Transverse colon (tissue), 3 donors: Measurements from ENCODE around the gene ZNF862.

Source experiments
- EP300 ChIP-seq: sonication (generic); formaldehyde crosslinking; IDR thresholded peaks from one replicate; pipeline ENCODE4 v1.6.1; 2017; ENCODE audit warnings: antibody characterized with exemption, low read depth
- TF ChIP-seq, protein P1 (sequence below), 5 experiments: fragments of 200-600 bp in 3 of 5; fragments of 450-650 bp in 2 of 5; sonication (generic) in 3 of 5; IDR thresholded peaks; 1 replicate in 2 of 5; 2 replicates in 3 of 5; pipeline ENCODE4 v1.5.1; 2016 to 2017; ENCODE audit warnings: antibody characterized with exemption in 5 of 5, inconsistent platforms in 3 of 5, mild to moderate bottlenecking in 2 of 5, moderate library complexity in 1 of 5

DNA sequence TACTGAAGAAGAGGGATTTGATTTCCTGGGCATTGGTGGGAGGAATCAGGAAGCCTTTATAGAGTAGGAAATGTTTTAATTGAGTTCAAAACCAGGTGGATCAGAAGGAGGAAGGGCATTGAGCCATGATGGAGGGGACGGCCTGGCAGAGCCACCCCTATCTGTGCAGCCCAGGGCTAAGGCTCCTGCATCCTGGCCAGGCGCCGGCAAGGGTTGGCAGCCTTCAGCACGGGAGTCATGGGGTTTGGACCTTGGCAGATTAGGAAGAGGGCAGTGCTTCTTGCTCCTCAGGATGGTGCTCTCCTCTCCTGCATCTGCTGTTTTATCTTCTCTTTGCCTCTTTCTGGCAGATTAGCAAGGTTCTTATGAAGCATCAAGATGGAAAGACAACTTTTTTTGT is 12.5 kb downstream of the ZNF862 start:
- TF ChIP-seq, protein P1, sequence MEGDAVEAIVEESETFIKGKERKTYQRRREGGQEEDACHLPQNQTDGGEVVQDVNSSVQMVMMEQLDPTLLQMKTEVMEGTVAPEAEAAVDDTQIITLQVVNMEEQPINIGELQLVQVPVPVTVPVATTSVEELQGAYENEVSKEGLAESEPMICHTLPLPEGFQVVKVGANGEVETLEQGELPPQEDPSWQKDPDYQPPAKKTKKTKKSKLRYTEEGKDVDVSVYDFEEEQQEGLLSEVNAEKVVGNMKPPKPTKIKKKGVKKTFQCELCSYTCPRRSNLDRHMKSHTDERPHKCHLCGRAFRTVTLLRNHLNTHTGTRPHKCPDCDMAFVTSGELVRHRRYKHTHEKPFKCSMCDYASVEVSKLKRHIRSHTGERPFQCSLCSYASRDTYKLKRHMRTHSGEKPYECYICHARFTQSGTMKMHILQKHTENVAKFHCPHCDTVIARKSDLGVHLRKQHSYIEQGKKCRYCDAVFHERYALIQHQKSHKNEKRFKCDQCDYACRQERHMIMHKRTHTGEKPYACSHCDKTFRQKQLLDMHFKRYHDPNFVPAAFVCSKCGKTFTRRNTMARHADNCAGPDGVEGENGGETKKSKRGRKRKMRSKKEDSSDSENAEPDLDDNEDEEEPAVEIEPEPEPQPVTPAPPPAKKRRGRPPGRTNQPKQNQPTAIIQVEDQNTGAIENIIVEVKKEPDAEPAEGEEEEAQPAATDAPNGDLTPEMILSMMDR (IDR thresholded peaks at IDR 0.05): no peak
- no peak for TF ChIP-seq EP300
